Measurements from ENCODE around the gene NAV2.
"Not testable (repeated sequence)": the region's sequence is repeated elsewhere in the genome, so short reads cannot be mapped to it uniquely, and the experiment has no call there.

Gene NAV2

GRCh38 chr11:20067665-20068064 is 355.0 kb downstream of the NAV2 start:
- DNase-seq = no peak

- DNase-seq = no peak
These were observed 356.1 kb downstream of the NAV2 start for GRCh38 chr11:20068691-20069090.

GRCh38 chr11:20070459-20070858 is 357.8 kb downstream of the NAV2 start:
- DNase-seq = no peak

- DNase-seq = no peak
These were observed 363.0 kb downstream of the NAV2 start for GRCh38 chr11:20075627-20076026.

GRCh38 chr11:20078846-20079245 is 366.2 kb downstream of the NAV2 start:
- DNase-seq = no peak

GRCh38 chr11:20080032-20080685 is 367.5 kb downstream of the NAV2 start:
- DNase-seq = no peak

- DNase-seq = no peak
These were observed 368.7 kb downstream of the NAV2 start for GRCh38 chr11:20081336-20081735.

GRCh38 chr11:20083877-20084276 is 371.2 kb downstream of the NAV2 start:
- DNase-seq = not testable (repeated sequence)

- DNase-seq = no peak
These were observed 372.5 kb downstream of the NAV2 start for GRCh38 chr11:20084921-20085814.

GRCh38 chr11:20085918-20086317 is 373.3 kb downstream of the NAV2 start:
- no peak for DNase-seq

- DNase-seq = no peak
These were observed 374.5 kb downstream of the NAV2 start for GRCh38 chr11:20087118-20087521.

GRCh38 chr11:20088397-20089225 is 376.0 kb downstream of the NAV2 start:
- no peak for DNase-seq

GRCh38 chr11:20089367-20089766 is 376.7 kb downstream of the NAV2 start:
- DNase-seq = no peak

- DNase-seq = no peak
These were observed 377.4 kb downstream of the NAV2 start for GRCh38 chr11:20089796-20090653.

GRCh38 chr11:20090654-20091374 is 378.2 kb downstream of the NAV2 start:
- DNase-seq = no peak

- DNase-seq = no peak
These were observed 381.1 kb downstream of the NAV2 start for GRCh38 chr11:20093775-20094174.

- no peak for DNase-seq
These were observed 382.6 kb downstream of the NAV2 start for GRCh38 chr11:20095189-20095588.

GRCh38 chr11:20097319-20098221 is 384.9 kb downstream of the NAV2 start:
- peak; percentile 60 for DNase-seq

GRCh38 chr11:20099527-20099926 is 386.9 kb downstream of the NAV2 start:
- no peak for DNase-seq

- DNase-seq = no peak
These were observed 389.8 kb downstream of the NAV2 start for GRCh38 chr11:20102397-20102796.

GRCh38 chr11:20103281-20103680 is 390.6 kb downstream of the NAV2 start:
- DNase-seq = no peak
